GM12878 (cell line): Measurements from ENCODE around the gene PTPN14. TPM values are rescaled to one million over a fixed set of nuclear protein-coding genes. Genes with fewer than 3 reads are reported as not detected.

Source experiments
- ATAC-seq: fragments of 200-7000 bp; cut with Tn5 transposase; 3 replicates; pipeline ENCODE4 v1.9.1; 2020; ENCODE audit warnings: mild to moderate bottlenecking, moderate library complexity
- BruUV-seq: library from RNA; stranded (reverse); fragments of 400-500 nt; replicated peaks from 2 replicates; lab custom pipeline; 2021; lab: Mats Ljungman, UMichigan
- CTCF ChIA-PET: fragments of 300-600 bp; sonication (Branson Sonifier 250); formaldehyde crosslinking; extraction: SDS; loops from one replicate; lab custom pipeline; 2021; ENCODE audit warnings: inconsistent platforms; lab: Yijun Ruan, JAX
- POLR2A ChIA-PET: fragments of 350-600 bp; formaldehyde crosslinking; extraction: SDS; loops from one replicate; lab custom pipeline; 2021; ENCODE audit warnings: inconsistent platforms; lab: Charles Lee
- RAD21 ChIA-PET: fragments of 300-600 bp; sonication (Branson Sonifier 250); formaldehyde crosslinking; loops from one replicate; lab custom pipeline; 2023; ENCODE audit warnings: antibody characterized with exemption; ENCODE audit not compliant: unreplicated experiment; lab: Charles Lee
- SMC1A ChIA-PET: fragments of 300-600 bp; sonication (Branson Sonifier 250); formaldehyde crosslinking; loops from one replicate; lab custom pipeline; 2023; ENCODE audit not compliant: unreplicated experiment, uncharacterized antibody; lab: Charles Lee
- DNase-seq: peaks from one replicate; pipeline ENCODE4 v3.0.0-alpha.2; 2011; ENCODE audit warnings: low read depth, low spot score
- FAIRE-seq: peaks from 3 replicates; lab custom pipeline; 2011; peaks lifted over from hg19 to GRCh38; lab: Jason Lieb, UNC
- H2AFZ ChIP-seq: 2 replicates; pipeline ENCODE4 v1.6.0; 2011; ENCODE audit warnings: low read depth, low read length, control low read depth; ENCODE audit not compliant: control insufficient read depth
- H3K27ac ChIP-seq: 2 replicates; pipeline ENCODE4 v1.5.1; 2011; ENCODE audit warnings: control low read depth; ENCODE audit not compliant: control insufficient read depth, insufficient read depth
- H3K27me3 ChIP-seq, 2 experiments: replicated peaks in 1 of 2; 2 replicates each; pipeline versions ENCODE4 v1.6.0 to v1.6.1; 2011; ENCODE audit warnings: low read length in 1 of 2; ENCODE audit not compliant: control insufficient read depth in 2 of 2, insufficient read depth in 2 of 2
- H3K36me3 ChIP-seq, 2 experiments: 2 replicates each; pipeline ENCODE4 v1.5.1; 2011; ENCODE audit warnings: low read length in 1 of 2; ENCODE audit not compliant: control insufficient read depth in 2 of 2, insufficient read depth in 2 of 2
- H3K4me1 ChIP-seq: 2 replicates; pipeline ENCODE4 v1.6.1; 2011; ENCODE audit warnings: mild to moderate bottlenecking, low read length, moderate library complexity, mixed read lengths; ENCODE audit not compliant: control insufficient read depth, insufficient read depth
- H3K4me2 ChIP-seq: 2 replicates; pipeline ENCODE4 v1.6.0; 2011; ENCODE audit warnings: control low read depth; ENCODE audit not compliant: control insufficient read depth, insufficient read depth
- H3K4me3 ChIP-seq: fragments of 200-600 bp; sonication (generic); 2 replicates; pipeline ENCODE4 v1.5.1; 2016
- H3K79me2 ChIP-seq: 2 replicates; pipeline ENCODE4 v1.6.0; 2011; ENCODE audit warnings: low read length; ENCODE audit not compliant: control insufficient read depth, insufficient read depth
- H3K9ac ChIP-seq: 2 replicates; pipeline ENCODE4 v1.8.0; 2011; ENCODE audit warnings: low read length, control low read depth, mixed read lengths; ENCODE audit not compliant: control insufficient read depth, insufficient read depth
- H3K9me3 ChIP-seq: replicated peaks from 3 replicates; pipeline ENCODE4 v1.5.1; 2011; ENCODE audit warnings: mild to moderate bottlenecking, low read length; ENCODE audit not compliant: control insufficient read depth, insufficient read depth
- H4K20me1 ChIP-seq: 2 replicates; pipeline ENCODE4 v1.6.0; 2011; ENCODE audit not compliant: control insufficient read depth, insufficient read depth
- ATF7 ChIP-seq: fragments of 450-650 bp; IDR thresholded peaks from 2 replicates; pipeline ENCODE4 v1.6.1; 2016; ENCODE audit warnings: low read depth, mild to moderate bottlenecking
- BMI1 ChIP-seq: fragments of 450-650 bp; IDR thresholded peaks from 2 replicates; pipeline ENCODE4 v1.6.1; 2016; ENCODE audit warnings: mild to moderate bottlenecking, moderate library complexity, borderline replicate concordance
- E2F8 ChIP-seq: fragments of 450-650 bp; IDR thresholded peaks from 2 replicates; pipeline ENCODE4 v1.6.1; 2018; ENCODE audit warnings: mild to moderate bottlenecking, low read depth, moderate library complexity; ENCODE audit not compliant: partially characterized antibody
- E4F1 ChIP-seq: fragments of 450-650 bp; IDR thresholded peaks from 2 replicates; pipeline ENCODE4 v1.6.1; 2018; ENCODE audit warnings: borderline replicate concordance, mild to moderate bottlenecking; ENCODE audit not compliant: partially characterized antibody
- IKZF1 ChIP-seq: fragments of 450-650 bp; conservative IDR thresholded peaks from 2 replicates; pipeline ENCODE4 v1.6.1; 2017; ENCODE audit warnings: antibody characterized with exemption, mild to moderate bottlenecking
- KDM1A ChIP-seq: fragments of 200-600 bp; sonication (generic); IDR thresholded peaks from 2 replicates; pipeline ENCODE4 v1.6.1; 2016; ENCODE audit warnings: borderline replicate concordance
- NFYB ChIP-seq: IDR thresholded peaks from 2 replicates; pipeline ENCODE4 v1.6.1; 2011; ENCODE audit warnings: low read depth, mild to moderate bottlenecking, low read length, improper control_type of control experiment, moderate library complexity; ENCODE audit not compliant: insufficient read depth
- NR2F1 ChIP-seq: fragments of 450-650 bp; conservative IDR thresholded peaks from 2 replicates; pipeline ENCODE4 v1.6.1; 2017; ENCODE audit warnings: mild to moderate bottlenecking
- POLR2A ChIP-seq: IDR thresholded peaks from 2 replicates; pipeline ENCODE4 v1.6.1; 2011; ENCODE audit warnings: low read depth, mild to moderate bottlenecking, low read length
- SP1 ChIP-seq: IDR thresholded peaks from one replicate; pipeline ENCODE4 v1.6.1; 2011; ENCODE audit warnings: low read depth, low read length
- TARDBP ChIP-seq: IDR thresholded peaks from 2 replicates; pipeline ENCODE4 v1.6.1; 2016; ENCODE audit warnings: borderline replicate concordance
- ZBTB4 ChIP-seq: fragments of 450-650 bp; formaldehyde crosslinking; IDR thresholded peaks from 2 replicates; pipeline ENCODE4 v1.4.0; 2022; ENCODE audit warnings: mild to moderate bottlenecking, moderate library complexity
- WGBS: methylation state at CpG from one replicate; pipeline ENCODE4 v1.1.6; 2016; ENCODE audit warnings: low lambda C conversion rate; ENCODE audit not compliant: insufficient replicate concordance, insufficient coverage; ENCODE audit errors: missing lambda C conversion rate; 5-methylcytosine and 5-hydroxymethylcytosine counted together
- in situ Hi-C: fragments of 300-500 bp; cut with MboI; formaldehyde crosslinking; loops from 9 replicates; pipeline ENCODE4 v1.14.3; 2018; ENCODE audit warnings: mixed read lengths
- intact Hi-C: fragments of 100-400 bp; cut with micrococcal nuclease; formaldehyde crosslinking; loops from one replicate; pipeline ENCODE4 v1.14.2; 2022; ENCODE audit not compliant: unreplicated experiment
- polyA plus RNA-seq, 11 experiments: library from polyadenylated mRNA; depleted of rRNA in 4 of 11; unstranded in 6 of 11; stranded (reverse) in 5 of 11; fragments of >200 nt; fragmentation: Nextera tagmentation in 4 of 11; fragmentation: Illumina TruSeq in 1 of 11; extraction: Ambion mirVana in 4 of 11; extraction: Trizol in 1 of 11; gene quantifications; 1 replicate in 1 of 11; 2 replicates in 10 of 11; pipeline versions ENCODE4 v1.2.1 to v1.2.3, GENCODE V29; 2011 to 2016; ENCODE audit warnings: inconsistent platforms in 2 of 11, missing spikeins in 2 of 11, low read depth in 1 of 11
- total RNA-seq, 4 experiments: library from RNA; depleted of rRNA in 3 of 4; stranded (reverse); fragments of >200 nt in 3 of 4; fragmentation: Illumina TruSeq in 1 of 4; extraction: Trizol in 1 of 4; gene quantifications; 2 replicates each; pipeline versions ENCODE4 v1.2.1 to v1.2.3, GENCODE V29; 2013 to 2021
- TF ChIP-seq, protein P1 (sequence below): IDR thresholded peaks from 2 replicates; pipeline ENCODE4 v1.6.1; 2012; ENCODE audit warnings: low read depth, low read length, improper control_type of control experiment

Gene PTPN14
- total and polyA plus RNA-seq, 10 of the 15 experiments (the other 5 are each of a cell fraction or from before 2014, with no cell fraction given) = 0.05 to 5.1 (median 0.44) TPM

GRCh38 chr1:214475746-214476145 is 75.7 kb downstream of the PTPN14 start:
- Histone ChIP-seq H3K4me2 (no peak overlapping the region), H2AFZ (no peak overlapping the region), H3K9ac (no peak overlapping the region), H4K20me1 (no peaks in the 10 kb centered on the region), H3K9me3 (no peaks in the 10 kb centered on the region), H3K79me2 (no peaks in the 10 kb centered on the region), H3K36me3 (no peaks in the 10 kb centered on the region), H3K27me3 (no peaks in the 10 kb centered on the region), H3K27ac (no peak overlapping the region), H3K4me3 (no peak overlapping the region), H3K4me1 (no peaks in the 10 kb centered on the region)
- WGBS = 31% methylated on average over 3 of the region's 3 CpGs
- no peak for ATAC-seq
- intact Hi-C loops = no loop called here
- SMC1A ChIA-PET = interaction anchor here (0.5 to 7.5 kb wide), 19 partner anchors 13 to 115 kb away, joined by 3 to 30 read pairs (median 6); no protein-coding TSS in a partner anchor
- FAIRE-seq = no peak
- RAD21 ChIA-PET = interaction anchor here (1.0 to 1.4 kb wide), 3 partner anchors 64 to 108 kb away, joined by 3 to 4 read pairs (median 4); no protein-coding TSS in a partner anchor
- no TSS peak for BruUV-seq
- POLR2A ChIA-PET = interaction anchor here (0.6 to 1.4 kb wide), 6 partner anchors 12 to 48 kb away, joined by 3 to 5 read pairs (median 3); no protein-coding TSS in a partner anchor
- CTCF ChIA-PET = interaction anchor here (0.9 to 2.5 kb wide), 5 partner anchors 9 to 143 kb away, joined by 3 to 10 read pairs (median 3); no protein-coding TSS in a partner anchor
- in situ Hi-C loops = no loop called here
- DNase-seq = no peak
- TF ChIP-seq, protein P1, sequence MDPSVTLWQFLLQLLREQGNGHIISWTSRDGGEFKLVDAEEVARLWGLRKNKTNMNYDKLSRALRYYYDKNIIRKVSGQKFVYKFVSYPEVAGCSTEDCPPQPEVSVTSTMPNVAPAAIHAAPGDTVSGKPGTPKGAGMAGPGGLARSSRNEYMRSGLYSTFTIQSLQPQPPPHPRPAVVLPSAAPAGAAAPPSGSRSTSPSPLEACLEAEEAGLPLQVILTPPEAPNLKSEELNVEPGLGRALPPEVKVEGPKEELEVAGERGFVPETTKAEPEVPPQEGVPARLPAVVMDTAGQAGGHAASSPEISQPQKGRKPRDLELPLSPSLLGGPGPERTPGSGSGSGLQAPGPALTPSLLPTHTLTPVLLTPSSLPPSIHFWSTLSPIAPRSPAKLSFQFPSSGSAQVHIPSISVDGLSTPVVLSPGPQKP = no peak
- TF ChIP-seq BMI1 (no peak), NR2F1 (no peak), ATF7 (no peak), IKZF1 (no peak), NFYB (no peak), E2F8 (no peak), TARDBP (no peak), ZBTB4 (CRISPR knock-in tag) (no peak), KDM1A (no peak), E4F1 (no peak), POLR2A (no peak), SP1 (no peak)
